Neural progenitor cell (in vitro differentiated cells): Measurements from ENCODE around the gene TMEM240.

ENCODE experiments used
- EZH2phosphoT487 ChIP-seq: fragments of 200-600 bp; sonication (generic); IDR thresholded peaks from 2 replicates; pipeline ENCODE4 v1.6.1; 2017; ENCODE audit warnings: antibody characterized with exemption
- TF ChIP-seq, protein P1 (sequence below): fragments of 200-600 bp; sonication (generic); IDR thresholded peaks from 2 replicates; pipeline ENCODE4 v1.5.1; 2017; ENCODE audit warnings: antibody characterized with exemption, mild to moderate bottlenecking

DNA sequence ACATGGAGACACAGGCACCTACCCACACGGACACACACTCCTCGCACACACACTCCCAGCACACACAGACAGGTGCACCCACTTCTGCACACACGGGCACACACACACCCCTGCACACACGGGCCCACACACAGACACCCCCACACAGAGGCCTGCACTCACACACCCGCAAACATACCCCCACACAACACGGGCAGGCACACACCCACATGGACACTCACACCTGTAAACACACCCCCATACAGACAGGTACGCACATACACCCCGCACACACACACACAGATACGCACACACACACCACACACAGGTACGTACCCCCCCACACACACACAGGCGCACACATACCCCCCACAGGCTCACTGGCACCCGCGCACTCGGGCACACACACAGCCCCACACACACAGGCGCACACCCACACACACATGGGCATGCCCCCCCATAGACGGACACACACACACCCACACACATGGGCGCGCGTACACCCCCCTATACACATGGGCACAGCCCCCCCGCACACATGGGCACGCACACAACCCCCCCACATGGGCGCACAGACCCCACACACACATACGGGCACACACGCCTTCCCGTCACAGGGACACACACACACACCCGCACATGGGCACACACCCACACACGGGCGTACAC lies 22.3 kb downstream of the TMEM240 start:
- TF ChIP-seq, protein P1, sequence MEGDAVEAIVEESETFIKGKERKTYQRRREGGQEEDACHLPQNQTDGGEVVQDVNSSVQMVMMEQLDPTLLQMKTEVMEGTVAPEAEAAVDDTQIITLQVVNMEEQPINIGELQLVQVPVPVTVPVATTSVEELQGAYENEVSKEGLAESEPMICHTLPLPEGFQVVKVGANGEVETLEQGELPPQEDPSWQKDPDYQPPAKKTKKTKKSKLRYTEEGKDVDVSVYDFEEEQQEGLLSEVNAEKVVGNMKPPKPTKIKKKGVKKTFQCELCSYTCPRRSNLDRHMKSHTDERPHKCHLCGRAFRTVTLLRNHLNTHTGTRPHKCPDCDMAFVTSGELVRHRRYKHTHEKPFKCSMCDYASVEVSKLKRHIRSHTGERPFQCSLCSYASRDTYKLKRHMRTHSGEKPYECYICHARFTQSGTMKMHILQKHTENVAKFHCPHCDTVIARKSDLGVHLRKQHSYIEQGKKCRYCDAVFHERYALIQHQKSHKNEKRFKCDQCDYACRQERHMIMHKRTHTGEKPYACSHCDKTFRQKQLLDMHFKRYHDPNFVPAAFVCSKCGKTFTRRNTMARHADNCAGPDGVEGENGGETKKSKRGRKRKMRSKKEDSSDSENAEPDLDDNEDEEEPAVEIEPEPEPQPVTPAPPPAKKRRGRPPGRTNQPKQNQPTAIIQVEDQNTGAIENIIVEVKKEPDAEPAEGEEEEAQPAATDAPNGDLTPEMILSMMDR, result no peak
- no peak for TF ChIP-seq EZH2phosphoT487
